Skin of body (tissue), 2 donors: ENCODE results near the gene IQCH. TPM values are rescaled to one million over a fixed set of nuclear protein-coding genes. Genes with fewer than 3 reads are reported as not detected.
A peak's percentile ranks its signal among the peaks of the same experiment; 100 is the strongest.

Experiments
- DNase-seq: peaks from one replicate; lab custom pipeline; 2025; lab: John Stamatoyannopoulos, UW
- total RNA-seq: library from RNA; depleted of rRNA; stranded (reverse); fragments of >200 nt; gene quantifications from one replicate; pipeline ENCODE4 v1.2.3, GENCODE V29; 2014

Gene IQCH
- total RNA-seq, 1 donor from 2014 or later = 0.89 TPM

GRCh38 chr15:67501177-67501835 lies 246.7 kb downstream of the IQCH start:
- DNase-seq = no peak

- no peak for DNase-seq
Observed at GRCh38 chr15:67501836-67502461, 247.4 kb downstream of the IQCH start.

GRCh38 chr15:67504056-67504455 lies 249.5 kb downstream of the IQCH start:
- no peak for DNase-seq

GRCh38 chr15:67504796-67505195 lies 250.2 kb downstream of the IQCH start:
- peak; percentile 88 for DNase-seq

- no peak for DNase-seq
Observed at GRCh38 chr15:67505675-67506572, 251.3 kb downstream of the IQCH start.

- peak; percentile 45 for DNase-seq
Observed at GRCh38 chr15:67506775-67507747, 252.5 kb downstream of the IQCH start.

GRCh38 chr15:67508407-67508806 lies 253.8 kb downstream of the IQCH start:
- DNase-seq = peak; percentile 62

GRCh38 chr15:67509918-67510317 lies 255.3 kb downstream of the IQCH start:
- DNase-seq = no peak

- DNase-seq = no peak
Observed at GRCh38 chr15:67510597-67511190, 256.1 kb downstream of the IQCH start.

GRCh38 chr15:67511606-67512005 lies 257.0 kb downstream of the IQCH start:
- no peak for DNase-seq

GRCh38 chr15:67512140-67512539 lies 257.6 kb downstream of the IQCH start:
- no peak for DNase-seq

GRCh38 chr15:67512933-67513714 lies 258.5 kb downstream of the IQCH start:
- DNase-seq = no peak

GRCh38 chr15:67515090-67515489 lies 260.5 kb downstream of the IQCH start:
- no peak for DNase-seq

- DNase-seq = no peak
Observed at GRCh38 chr15:67515557-67515956, 261.0 kb downstream of the IQCH start.

GRCh38 chr15:67520321-67521028 lies 265.9 kb downstream of the IQCH start:
- DNase-seq = peak; percentile 26

- DNase-seq = peak; percentile 77
Observed at GRCh38 chr15:67521029-67521782, 266.6 kb downstream of the IQCH start, which contains the start of gene C15orf61. TSS of gene C15orf61 (plus strand) at chr15:67521131. CDS start at chr15:67521249, 118 bp downstream.

GRCh38 chr15:67521783-67522568 lies 267.4 kb downstream of the IQCH start:
- peak; percentile 71 for DNase-seq
